ENCODE data around the gene STX18.

DNA sequence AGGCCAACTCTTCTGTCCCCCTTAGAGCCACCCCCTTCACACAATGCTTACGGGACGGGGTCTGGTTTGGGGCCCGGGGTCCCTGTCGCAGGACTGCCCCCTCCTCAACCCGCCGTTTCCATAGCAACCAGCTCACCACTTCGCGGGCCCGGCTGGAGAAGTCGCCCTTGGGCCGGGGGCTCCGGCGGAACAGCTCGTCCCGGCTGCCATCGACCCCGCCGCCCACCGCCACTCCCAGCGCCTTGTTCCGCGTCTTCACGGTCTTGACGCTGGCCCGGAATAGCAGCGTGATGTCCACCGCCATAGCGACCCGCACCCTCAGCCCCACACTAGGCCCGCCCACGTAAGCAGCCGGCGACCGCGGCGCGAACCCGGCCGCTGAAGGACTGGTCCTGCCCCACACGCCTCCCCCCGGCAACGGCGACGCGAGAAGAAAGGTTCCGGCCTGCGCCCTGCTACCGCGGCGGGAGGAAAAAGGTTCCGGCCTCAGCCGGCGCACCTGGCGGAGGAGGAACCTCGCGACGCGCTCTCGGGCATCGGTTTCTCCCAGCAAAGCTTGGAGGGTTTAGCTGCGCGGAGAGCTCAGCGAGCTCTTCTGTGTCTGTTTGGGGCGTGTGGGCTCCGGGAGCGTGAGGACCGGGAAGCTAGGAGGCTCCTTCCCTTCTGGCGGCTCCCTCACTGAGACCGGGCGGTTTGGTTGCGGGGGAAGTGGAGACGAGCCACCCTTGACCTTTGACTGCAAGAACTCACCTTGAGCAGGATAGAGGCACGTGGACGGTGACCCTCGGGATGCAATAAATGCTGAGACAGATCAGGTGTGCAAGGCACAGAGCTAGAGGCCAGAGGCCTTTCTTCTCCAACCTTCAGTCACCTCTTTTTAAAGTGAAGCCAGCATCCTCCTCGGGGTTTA is at the start of gene STX18:
- TF ChIP-seq, protein P1, sequence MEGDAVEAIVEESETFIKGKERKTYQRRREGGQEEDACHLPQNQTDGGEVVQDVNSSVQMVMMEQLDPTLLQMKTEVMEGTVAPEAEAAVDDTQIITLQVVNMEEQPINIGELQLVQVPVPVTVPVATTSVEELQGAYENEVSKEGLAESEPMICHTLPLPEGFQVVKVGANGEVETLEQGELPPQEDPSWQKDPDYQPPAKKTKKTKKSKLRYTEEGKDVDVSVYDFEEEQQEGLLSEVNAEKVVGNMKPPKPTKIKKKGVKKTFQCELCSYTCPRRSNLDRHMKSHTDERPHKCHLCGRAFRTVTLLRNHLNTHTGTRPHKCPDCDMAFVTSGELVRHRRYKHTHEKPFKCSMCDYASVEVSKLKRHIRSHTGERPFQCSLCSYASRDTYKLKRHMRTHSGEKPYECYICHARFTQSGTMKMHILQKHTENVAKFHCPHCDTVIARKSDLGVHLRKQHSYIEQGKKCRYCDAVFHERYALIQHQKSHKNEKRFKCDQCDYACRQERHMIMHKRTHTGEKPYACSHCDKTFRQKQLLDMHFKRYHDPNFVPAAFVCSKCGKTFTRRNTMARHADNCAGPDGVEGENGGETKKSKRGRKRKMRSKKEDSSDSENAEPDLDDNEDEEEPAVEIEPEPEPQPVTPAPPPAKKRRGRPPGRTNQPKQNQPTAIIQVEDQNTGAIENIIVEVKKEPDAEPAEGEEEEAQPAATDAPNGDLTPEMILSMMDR (IDR thresholded peaks at IDR 0.05; ENCODE audit: low read depth, low read length, missing input control) = peak; percentile 0
- peak; percentile 78 for TF ChIP-seq FOXA1 (IDR thresholded peaks at IDR 0.05)
- TF ChIP-seq, protein P2, sequence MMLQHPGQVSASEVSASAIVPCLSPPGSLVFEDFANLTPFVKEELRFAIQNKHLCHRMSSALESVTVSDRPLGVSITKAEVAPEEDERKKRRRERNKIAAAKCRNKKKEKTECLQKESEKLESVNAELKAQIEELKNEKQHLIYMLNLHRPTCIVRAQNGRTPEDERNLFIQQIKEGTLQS (IDR thresholded peaks at IDR 0.05) = no peak
- TF ChIP-seq EGR1 (IDR thresholded peaks at IDR 0.05; ENCODE audit: low read depth in 2 of 2) = peak; percentile 67 to 80
- TF ChIP-seq, protein P3, sequence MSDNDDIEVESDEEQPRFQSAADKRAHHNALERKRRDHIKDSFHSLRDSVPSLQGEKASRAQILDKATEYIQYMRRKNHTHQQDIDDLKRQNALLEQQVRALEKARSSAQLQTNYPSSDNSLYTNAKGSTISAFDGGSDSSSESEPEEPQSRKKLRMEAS (IDR thresholded peaks at IDR 0.05) = peak; percentile 64
- peak; percentile 68 to 89 for TF ChIP-seq GABPA (IDR thresholded peaks at IDR 0.05 in 1 of 2, conservative IDR thresholded peaks at IDR 0.05 in 1 of 2)
- TF ChIP-seq RXRA (IDR thresholded peaks at IDR 0.05) = peak; percentile 65 to 82
- TF ChIP-seq TAF1 (conservative IDR thresholded peaks at IDR 0.05) = peak; percentile 70
- TF ChIP-seq, protein P4, sequence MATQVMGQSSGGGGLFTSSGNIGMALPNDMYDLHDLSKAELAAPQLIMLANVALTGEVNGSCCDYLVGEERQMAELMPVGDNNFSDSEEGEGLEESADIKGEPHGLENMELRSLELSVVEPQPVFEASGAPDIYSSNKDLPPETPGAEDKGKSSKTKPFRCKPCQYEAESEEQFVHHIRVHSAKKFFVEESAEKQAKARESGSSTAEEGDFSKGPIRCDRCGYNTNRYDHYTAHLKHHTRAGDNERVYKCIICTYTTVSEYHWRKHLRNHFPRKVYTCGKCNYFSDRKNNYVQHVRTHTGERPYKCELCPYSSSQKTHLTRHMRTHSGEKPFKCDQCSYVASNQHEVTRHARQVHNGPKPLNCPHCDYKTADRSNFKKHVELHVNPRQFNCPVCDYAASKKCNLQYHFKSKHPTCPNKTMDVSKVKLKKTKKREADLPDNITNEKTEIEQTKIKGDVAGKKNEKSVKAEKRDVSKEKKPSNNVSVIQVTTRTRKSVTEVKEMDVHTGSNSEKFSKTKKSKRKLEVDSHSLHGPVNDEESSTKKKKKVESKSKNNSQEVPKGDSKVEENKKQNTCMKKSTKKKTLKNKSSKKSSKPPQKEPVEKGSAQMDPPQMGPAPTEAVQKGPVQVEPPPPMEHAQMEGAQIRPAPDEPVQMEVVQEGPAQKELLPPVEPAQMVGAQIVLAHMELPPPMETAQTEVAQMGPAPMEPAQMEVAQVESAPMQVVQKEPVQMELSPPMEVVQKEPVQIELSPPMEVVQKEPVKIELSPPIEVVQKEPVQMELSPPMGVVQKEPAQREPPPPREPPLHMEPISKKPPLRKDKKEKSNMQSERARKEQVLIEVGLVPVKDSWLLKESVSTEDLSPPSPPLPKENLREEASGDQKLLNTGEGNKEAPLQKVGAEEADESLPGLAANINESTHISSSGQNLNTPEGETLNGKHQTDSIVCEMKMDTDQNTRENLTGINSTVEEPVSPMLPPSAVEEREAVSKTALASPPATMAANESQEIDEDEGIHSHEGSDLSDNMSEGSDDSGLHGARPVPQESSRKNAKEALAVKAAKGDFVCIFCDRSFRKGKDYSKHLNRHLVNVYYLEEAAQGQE (IDR thresholded peaks at IDR 0.05) = peak; percentile 76

Data from liver (tissue), 3 donors.